Mesendoderm (in vitro differentiated cells): ENCODE measurements around the gene IDE.

Experiments
- DNase-seq: peaks from one replicate; pipeline ENCODE4 v3.0.0; 2013
- H2AK5ac ChIP-seq: 2 replicates; pipeline ENCODE4 v1.6.1; 2013; ENCODE audit warnings: low read length, inconsistent platforms
- H2BK120ac ChIP-seq: 2 replicates; pipeline ENCODE4 v1.6.1; 2013; ENCODE audit warnings: low read depth, mild to moderate bottlenecking, low read length, moderate library complexity, mixed read lengths
- H2BK15ac ChIP-seq: replicated peaks from 2 replicates; pipeline ENCODE4 v1.6.1; 2013; ENCODE audit warnings: low read depth, mild to moderate bottlenecking, moderate library complexity
- H2BK5ac ChIP-seq: 2 replicates; pipeline ENCODE4 v1.6.1; 2013; ENCODE audit warnings: low read length, inconsistent platforms
- H3K18ac ChIP-seq: 2 replicates; pipeline ENCODE4 v1.6.1; 2013; ENCODE audit warnings: mild to moderate bottlenecking, low read length, mixed read lengths
- H3K23ac ChIP-seq: one replicate; pipeline ENCODE4 v1.6.1; 2013; ENCODE audit warnings: low read length
- H3K27ac ChIP-seq: 2 replicates; pipeline ENCODE4 v1.5.1; 2013; ENCODE audit warnings: low read depth, mild to moderate bottlenecking, inconsistent platforms, low read length, moderate library complexity
- H3K27me3 ChIP-seq: 2 replicates; pipeline ENCODE4 v1.6.1; 2013; ENCODE audit warnings: low read length, control low read depth, mild to moderate bottlenecking, inconsistent platforms; ENCODE audit not compliant: insufficient read depth, poor library complexity
- H3K36me3 ChIP-seq: 2 replicates; pipeline ENCODE4 v1.6.1; 2013; ENCODE audit warnings: low read length, inconsistent platforms; ENCODE audit not compliant: control insufficient read depth, insufficient read depth
- H3K4ac ChIP-seq: one replicate; pipeline ENCODE4 v1.6.1; 2013; ENCODE audit warnings: low read depth, mild to moderate bottlenecking, low read length, moderate library complexity
- H3K4me1 ChIP-seq: 2 replicates; pipeline ENCODE4 v1.6.1; 2013; ENCODE audit warnings: low read depth, low read length, inconsistent platforms; ENCODE audit not compliant: control insufficient read depth
- H3K4me2 ChIP-seq: 2 replicates; pipeline ENCODE4 v1.6.1; 2013; ENCODE audit warnings: low read length
- H3K4me3 ChIP-seq: 2 replicates; pipeline ENCODE4 v1.5.1; 2013; ENCODE audit warnings: mild to moderate bottlenecking, low read length
- H3K56ac ChIP-seq: one replicate; pipeline ENCODE4 v1.6.1; 2013; ENCODE audit warnings: low read length
- H3K79me1 ChIP-seq: 2 replicates; pipeline ENCODE4 v1.6.1; 2013; ENCODE audit warnings: low read length, inconsistent platforms
- H3K79me2 ChIP-seq: 2 replicates; pipeline ENCODE4 v1.6.1; 2013; ENCODE audit warnings: mild to moderate bottlenecking, low read length; ENCODE audit not compliant: control insufficient read depth, insufficient read depth
- H3K9ac ChIP-seq: 2 replicates; pipeline ENCODE4 v1.6.1; 2013; ENCODE audit warnings: low read length, inconsistent platforms
- H4K5ac ChIP-seq: one replicate; pipeline ENCODE4 v1.6.1; 2013; ENCODE audit warnings: low read length
- H4K8ac ChIP-seq: one replicate; pipeline ENCODE4 v1.6.1; 2013; ENCODE audit warnings: low read depth, mild to moderate bottlenecking, control low read depth, low read length, moderate library complexity
- WGBS: extraction: QIAGEN DNeasy Blood & Tissue Kit; methylation state at CpG from one replicate; pipeline ENCODE4 v1.1.7; 2013; ENCODE audit warnings: low lambda C conversion rate, missing lambda C conversion rate; ENCODE audit not compliant: insufficient coverage; ENCODE audit errors: extremely low coverage; 5-methylcytosine and 5-hydroxymethylcytosine counted together

The IDE gene

GRCh38 chr10:92575961-92576360 is 2.1 kb upstream of the IDE start:
- Histone ChIP-seq H3K4me2 (no peak overlapping the region), H2AK5ac (no peak overlapping the region), H3K79me1 (peaks cover 10% of the 10 kb centered on the region), H4K5ac (no peak overlapping the region), H3K79me2 (peaks cover 15% of the 10 kb centered on the region), H3K56ac (no peak overlapping the region), H3K27ac (no peak overlapping the region), H3K27me3 (no peaks in the 10 kb centered on the region), H2BK15ac (no peak overlapping the region), H3K9ac (no peak overlapping the region), H3K4me3 (no peak overlapping the region), H3K4ac (no peak overlapping the region), H2BK5ac (no peak overlapping the region), H3K36me3 (no peaks in the 10 kb centered on the region), H4K8ac (no peak overlapping the region), H3K4me1 (peaks cover 4% of the 10 kb centered on the region), H3K18ac (no peak overlapping the region), H3K23ac (no peak overlapping the region), H2BK120ac (no peak overlapping the region)
- no peak for DNase-seq

DNA sequence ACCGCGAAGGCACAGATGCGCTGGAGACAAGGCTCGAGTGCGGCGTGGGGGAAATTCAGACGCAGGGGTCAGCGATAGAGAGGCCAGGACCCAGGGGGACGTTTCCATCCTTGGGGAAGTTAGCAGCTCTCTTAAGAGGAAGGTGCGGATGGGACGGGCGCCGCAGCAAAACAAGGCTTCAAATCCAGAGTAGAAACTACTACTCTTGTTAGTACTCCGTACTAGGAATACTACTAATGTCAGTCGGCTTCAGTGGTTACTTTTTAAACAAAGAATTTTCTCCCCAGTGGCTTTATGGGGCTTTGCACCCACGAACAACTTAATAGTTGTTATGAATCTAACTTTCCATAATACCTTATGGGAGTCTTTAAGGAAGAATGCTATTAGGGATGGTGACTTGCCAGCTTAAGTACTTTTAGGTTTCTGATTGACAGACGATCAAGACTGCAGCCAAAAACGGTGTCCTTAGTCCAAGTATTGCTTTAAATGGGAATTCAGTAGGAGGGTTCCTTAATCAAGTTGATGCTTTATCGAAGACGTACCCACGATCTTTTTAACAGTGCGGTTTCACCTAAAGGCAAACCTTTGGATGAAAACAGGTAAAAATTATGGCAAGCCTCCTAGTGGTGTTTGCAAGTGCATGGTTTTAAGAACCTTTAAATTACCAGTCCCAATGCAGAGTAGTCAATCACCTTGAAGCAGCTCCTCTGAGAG is 812 bp upstream of the IDE start:
- H3K79me1 ChIP-seq, result peaks cover 10% of the 10 kb centered on the region
- H3K23ac ChIP-seq, result no peak overlapping the region
- H2BK15ac ChIP-seq, result no peak overlapping the region
- peak overlapping the region; percentile 86 for H3K4me2 ChIP-seq
- H3K79me2 ChIP-seq, result peaks cover 15% of the 10 kb centered on the region
- DNase-seq, result peak; percentile 44
- peak overlapping the region; percentile 62 for H3K56ac ChIP-seq
- H3K27ac ChIP-seq, result peak overlapping the region; percentile 81
- WGBS, result no CpG with 5 or more reads among the region's 22 CpGs
- H2BK5ac ChIP-seq, result no peak overlapping the region
- no peaks in the 10 kb centered on the region for H3K36me3 ChIP-seq
- H3K9ac ChIP-seq, result peak overlapping the region; percentile 81
- H4K8ac ChIP-seq, result no peak overlapping the region
- H4K5ac ChIP-seq, result no peak overlapping the region
- H2BK120ac ChIP-seq, result no peak overlapping the region
- H3K18ac ChIP-seq, result no peak overlapping the region
- H2AK5ac ChIP-seq, result no peak overlapping the region
- H3K4me1 ChIP-seq, result peaks cover 4% of the 10 kb centered on the region
- peak overlapping the region; percentile 3 for H3K4me3 ChIP-seq
- no peaks in the 10 kb centered on the region for H3K27me3 ChIP-seq
- no peak overlapping the region for H3K4ac ChIP-seq

DNA sequence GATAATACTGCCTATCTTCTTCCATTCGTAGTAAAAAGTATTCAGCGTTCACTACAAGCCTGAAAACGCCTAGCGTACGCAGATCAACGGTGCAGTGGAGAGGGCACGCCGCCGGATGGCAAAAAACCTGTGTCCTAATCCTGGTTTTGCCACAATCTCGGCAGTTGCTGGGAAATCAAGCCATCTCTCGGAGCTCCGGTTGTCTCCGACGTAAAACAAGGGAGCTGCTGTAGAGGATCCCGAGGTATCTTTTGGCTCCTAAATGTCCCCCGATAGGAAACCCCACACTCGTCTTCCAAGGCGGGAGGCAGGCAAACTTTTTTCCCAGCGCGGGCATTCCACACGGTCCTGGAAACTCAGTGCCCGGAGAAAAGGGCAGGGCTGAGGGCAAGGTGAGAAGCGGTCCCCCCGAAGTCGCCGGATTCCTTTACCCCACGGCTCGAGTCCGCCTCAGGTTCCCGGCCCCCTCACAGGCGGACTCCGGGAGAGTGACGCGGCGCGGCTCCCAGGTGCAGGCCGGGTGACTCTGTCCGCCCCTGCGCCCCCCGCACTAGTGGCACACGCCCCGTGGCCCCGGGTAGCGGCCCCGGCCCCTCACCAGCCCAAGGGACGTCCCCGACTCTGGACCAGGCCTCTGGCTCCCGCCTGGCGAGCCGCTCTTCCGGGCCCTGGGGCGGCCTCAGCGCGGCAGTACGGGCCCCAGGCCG is 649 bp downstream of the IDE start:
- DNase-seq, result peak; percentile 68
- peak overlapping the region; percentile 81 for H3K9ac ChIP-seq
- H3K4ac ChIP-seq, result peak overlapping the region; percentile 66
- peak overlapping the region; percentile 57 for H3K4me2 ChIP-seq
- H3K27me3 ChIP-seq, result no peaks in the 10 kb centered on the region
- H2BK15ac ChIP-seq, result no peak overlapping the region
- peak overlapping the region; percentile 61 for H3K4me3 ChIP-seq
- peak overlapping the region; percentile 97 for H3K18ac ChIP-seq
- H2BK5ac ChIP-seq, result no peak overlapping the region
- peaks cover 4% of the 10 kb centered on the region for H3K4me1 ChIP-seq
- WGBS, result no CpG with 5 or more reads among the region's 56 CpGs
- H3K79me1 ChIP-seq, result peaks cover 10% of the 10 kb centered on the region
- no peaks in the 10 kb centered on the region for H3K36me3 ChIP-seq
- H4K8ac ChIP-seq, result no peak overlapping the region
- no peak overlapping the region for H2AK5ac ChIP-seq
- no peak overlapping the region for H4K5ac ChIP-seq
- peak overlapping the region; percentile 81 for H3K27ac ChIP-seq
- peaks cover 17% of the 10 kb centered on the region for H3K79me2 ChIP-seq
- peak overlapping the region; percentile 95 for H3K56ac ChIP-seq
- H3K23ac ChIP-seq, result no peak overlapping the region
- H2BK120ac ChIP-seq, result peak overlapping the region; percentile 66

GRCh38 chr10:92572362-92573090 is 1.4 kb downstream of the IDE start:
- Histone ChIP-seq H2BK120ac (no peak overlapping the region), H3K79me1 (peaks cover 10% of the 10 kb centered on the region), H3K4me3 (peak overlapping the region; percentile 61), H2AK5ac (no peak overlapping the region), H3K9ac (peak overlapping the region; percentile 81), H3K4ac (no peak overlapping the region), H3K36me3 (no peaks in the 10 kb centered on the region), H3K56ac (peak overlapping the region; percentile 95), H3K79me2 (peaks cover 17% of the 10 kb centered on the region), H3K18ac (no peak overlapping the region), H3K27ac (no peak overlapping the region), H4K5ac (no peak overlapping the region), H3K4me1 (peaks cover 4% of the 10 kb centered on the region), H2BK15ac (no peak overlapping the region), H2BK5ac (no peak overlapping the region), H4K8ac (no peak overlapping the region), H3K23ac (no peak overlapping the region), H3K27me3 (no peaks in the 10 kb centered on the region), H3K4me2 (peak overlapping the region; percentile 57)
- no peak for DNase-seq
- no CpG with 5 or more reads among the region's 8 CpGs for WGBS

DNA sequence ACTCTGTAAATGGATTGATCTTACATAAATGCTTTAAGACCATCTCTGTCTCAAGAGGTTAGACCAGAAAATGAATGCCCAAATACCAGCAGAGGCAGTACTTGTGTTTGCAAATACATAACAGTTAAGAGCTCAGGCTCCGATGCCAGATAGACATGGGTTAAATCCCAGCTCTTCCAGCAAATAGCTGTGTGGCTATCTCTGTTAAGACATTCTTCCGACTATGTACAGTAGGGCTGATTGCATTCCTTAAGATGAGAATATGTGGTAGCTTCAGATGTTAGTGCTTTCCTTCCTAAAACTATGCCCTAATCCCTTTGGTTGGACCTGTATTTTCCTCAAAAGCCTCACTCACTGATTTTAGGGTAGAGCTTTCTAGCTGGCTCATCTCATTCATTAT is 2.2 kb downstream of the IDE start:
- Histone ChIP-seq H3K4ac (no peak overlapping the region), H3K4me3 (no peak overlapping the region), H3K36me3 (no peaks in the 10 kb centered on the region), H3K79me2 (peaks cover 22% of the 10 kb centered on the region), H3K4me1 (peaks cover 4% of the 10 kb centered on the region), H3K23ac (no peak overlapping the region), H2BK15ac (no peak overlapping the region), H3K27ac (no peak overlapping the region), H3K9ac (no peak overlapping the region), H2AK5ac (no peak overlapping the region), H3K79me1 (peaks cover 15% of the 10 kb centered on the region), H4K8ac (no peak overlapping the region), H3K18ac (no peak overlapping the region), H3K56ac (no peak overlapping the region), H3K4me2 (no peak overlapping the region), H4K5ac (no peak overlapping the region), H3K27me3 (no peaks in the 10 kb centered on the region), H2BK120ac (no peak overlapping the region), H2BK5ac (no peak overlapping the region)
- WGBS, result no CpG with 5 or more reads among the region's 2 CpGs
- no peak for DNase-seq
